ENCODE data around the gene SFRP5. TPM values are rescaled to one million over a fixed set of nuclear protein-coding genes. Genes with fewer than 3 reads are reported as not detected.

Gene SFRP5
- total and polyA plus RNA-seq, 8 donors, result 0.24 to 9.1 (median 2.9) TPM

- intact Hi-C loops (cut with DNase I), result no loop called here
- no peaks in the 10 kb centered on the region for H3K27me3 ChIP-seq
- no peaks in the 10 kb centered on the region for H3K9me3 ChIP-seq
- H3K27ac ChIP-seq, result no peak overlapping the region
- H3K4me3 ChIP-seq, result no peak overlapping the region
- ATAC-seq (peak; percentile 97), DNase-seq (peak; percentile 49 to 84 (median 70))
- peaks cover 0 to 84% of the 10 kb centered on the region in 2 donors for H3K36me3 ChIP-seq
- no peaks in the 10 kb centered on the region for H3K4me1 ChIP-seq
- TF ChIP-seq CTCF (IDR thresholded peaks at IDR 0.05), result peak; percentile 68 to 77
These were observed 12.5 kb downstream of the SFRP5 start for GRCh38 chr10:97759158-97759887.

GRCh38 chr10:97757471-97757870 is 14.3 kb downstream of the SFRP5 start:
- Histone ChIP-seq H3K9me3 (no peaks in the 10 kb centered on the region), H3K27ac (no peak overlapping the region), H3K27me3 (no peaks in the 10 kb centered on the region), H3K4me1 (no peaks in the 10 kb centered on the region), H3K4me3 (no peak overlapping the region), H3K36me3 (peaks cover 0 to 100% of the 10 kb centered on the region in 2 donors)
- intact Hi-C loops (cut with DNase I), result no loop called here
- no peak for TF ChIP-seq CTCF (IDR thresholded peaks at IDR 0.05)
- ATAC-seq (no peak), DNase-seq (peak in 1 of 4 donors; percentile 41)

- ATAC-seq (no peak), DNase-seq (no peak)
- Histone ChIP-seq H3K36me3 (peaks cover 0 to 100% of the 10 kb centered on the region in 2 donors), H3K27me3 (no peaks in the 10 kb centered on the region), H3K9me3 (no peaks in the 10 kb centered on the region), H3K4me1 (no peaks in the 10 kb centered on the region), H3K27ac (no peak overlapping the region), H3K4me3 (no peak overlapping the region)
- TF ChIP-seq CTCF (IDR thresholded peaks at IDR 0.05), result no peak
- intact Hi-C loops (cut with DNase I), result no loop called here
These were observed 16.1 kb downstream of the SFRP5 start for GRCh38 chr10:97755718-97756117.

- DNase-seq (no peak), ATAC-seq (no peak)
- Histone ChIP-seq H3K36me3 (peaks cover 0 to 100% of the 10 kb centered on the region in 2 donors), H3K4me1 (no peaks in the 10 kb centered on the region), H3K27ac (no peak overlapping the region), H3K4me3 (no peak overlapping the region), H3K9me3 (no peaks in the 10 kb centered on the region), H3K27me3 (no peaks in the 10 kb centered on the region)
- no peak for TF ChIP-seq CTCF (IDR thresholded peaks at IDR 0.05)
- intact Hi-C loops (cut with DNase I), result no loop called here
These were observed 17.1 kb downstream of the SFRP5 start for GRCh38 chr10:97754726-97755125.

- intact Hi-C loops (cut with DNase I), result no loop called here
- H3K36me3 ChIP-seq, result peaks cover 0 to 100% of the 10 kb centered on the region in 2 donors
- no peaks in the 10 kb centered on the region for H3K4me1 ChIP-seq
- no peak for TF ChIP-seq CTCF (IDR thresholded peaks at IDR 0.05)
- no peak overlapping the region for H3K4me3 ChIP-seq
- no peak for DNase-seq
- no peak overlapping the region for H3K27ac ChIP-seq
- H3K27me3 ChIP-seq, result no peaks in the 10 kb centered on the region
- no peaks in the 10 kb centered on the region for H3K9me3 ChIP-seq
- no peak for ATAC-seq
These were observed 18.8 kb downstream of the SFRP5 start for GRCh38 chr10:97752956-97753355.

Data from left lung (tissue), 10 donors.